OCI-LY7 (cell line): ENCODE measurements around the gene DGCR8. TPM values are rescaled to one million over a fixed set of nuclear protein-coding genes. Genes with fewer than 3 reads are reported as not detected.

Experiments
- BruUV-seq: library from RNA; stranded (reverse); fragments of 400-500 nt; replicated peaks from 2 replicates; lab custom pipeline; 2021; lab: Mats Ljungman, UMichigan
- CTCF ChIA-PET: fragments of 300-600 bp; sonication (Branson Sonifier 250); formaldehyde crosslinking; loops from one replicate; lab custom pipeline; 2022; ENCODE audit warnings: antibody characterized with exemption; ENCODE audit not compliant: unreplicated experiment; lab: Charles Lee
- POLR2A ChIA-PET: fragments of 300-600 bp; sonication (Branson Sonifier 250); formaldehyde crosslinking; loops from one replicate; lab custom pipeline; 2022; ENCODE audit warnings: antibody characterized with exemption; lab: Charles Lee
- DNase-seq: peaks from one replicate; pipeline ENCODE4 v3.0.0-alpha.2; 2015; ENCODE audit warnings: low spot score
- H2AFZ ChIP-seq: fragments of 200-600 bp; sonication (generic), shearing (Covaris generic); 2 replicates; pipeline ENCODE4 v1.6.1; 2014; ENCODE audit warnings: mild to moderate bottlenecking, antibody characterized with exemption, low read length, moderate library complexity
- H3K27ac ChIP-seq: fragments of 200-600 bp; sonication (generic); 2 replicates; pipeline ENCODE4 v1.5.1; 2014; ENCODE audit warnings: mixed run types, low read depth, mild to moderate bottlenecking, moderate library complexity, low read length, inconsistent platforms; ENCODE audit not compliant: poor library complexity, severe bottlenecking
- H3K36me3 ChIP-seq: fragments of 200-600 bp; sonication (generic); 2 replicates; pipeline ENCODE4 v1.6.1; 2014; ENCODE audit warnings: mild to moderate bottlenecking, antibody characterized with exemption, low read length, moderate library complexity, mixed read lengths; ENCODE audit not compliant: insufficient read depth
- H3K4me1 ChIP-seq: fragments of 200-600 bp; sonication (generic); 2 replicates; pipeline ENCODE4 v1.5.1; 2014; ENCODE audit warnings: mild to moderate bottlenecking, low read length; ENCODE audit not compliant: insufficient read depth, poor library complexity, severe bottlenecking
- H3K4me2 ChIP-seq: fragments of 200-600 bp; sonication (generic); 2 replicates; pipeline ENCODE4 v1.6.1; 2014; ENCODE audit warnings: mild to moderate bottlenecking, low read length
- H3K4me3 ChIP-seq: fragments of 200-600 bp; sonication (generic); 2 replicates; pipeline ENCODE4 v1.5.1; 2014; ENCODE audit warnings: mild to moderate bottlenecking, low read depth, low read length; ENCODE audit not compliant: poor library complexity, severe bottlenecking
- H3K79me2 ChIP-seq: fragments of 200-600 bp; sonication (generic); 2 replicates; pipeline ENCODE4 v1.6.1; 2016; ENCODE audit warnings: low read depth, mild to moderate bottlenecking, low read length, moderate library complexity, mixed read lengths; ENCODE audit not compliant: insufficient read depth
- H3K9me2 ChIP-seq: fragments of 200-600 bp; sonication (generic); 2 replicates; pipeline ENCODE4 v1.6.1; 2016; ENCODE audit warnings: mild to moderate bottlenecking, low read length, mixed read lengths; ENCODE audit not compliant: insufficient read depth
- H3K9me3 ChIP-seq: fragments of 200-600 bp; sonication (generic); 2 replicates; pipeline ENCODE4 v1.6.1; 2014; ENCODE audit warnings: mild to moderate bottlenecking, mixed run types, low read length, mixed read lengths
- H4K20me1 ChIP-seq: fragments of 200-600 bp; sonication (generic); 2 replicates; pipeline ENCODE4 v1.6.1; 2014; ENCODE audit warnings: mild to moderate bottlenecking, antibody characterized with exemption, low read length, moderate library complexity, mixed read lengths; ENCODE audit not compliant: insufficient read depth
- EZH2phosphoT487 ChIP-seq: fragments of 200-600 bp; sonication (generic); IDR thresholded peaks from 2 replicates; pipeline ENCODE4 v1.6.1; 2018; ENCODE audit warnings: low read depth, borderline replicate concordance, mild to moderate bottlenecking, mixed run types, antibody characterized with exemption, low read length, moderate library complexity, mixed read lengths
- intact Hi-C: fragments of 100-400 bp; cut with micrococcal nuclease; formaldehyde crosslinking; loops from one replicate; pipeline ENCODE4 v1.10.0; 2022; ENCODE audit not compliant: unreplicated experiment
- total RNA-seq, 2 experiments: library from RNA; depleted of rRNA in 1 of 2; stranded (reverse); fragments of >200 nt in 1 of 2; shearing (Covaris generic) in 1 of 2; gene quantifications; 2 replicates each; pipeline ENCODE4 v1.2.3, GENCODE V29; 2014 to 2022
- TF ChIP-seq, protein P1 (sequence below): fragments of 200-600 bp; sonication (generic); conservative IDR thresholded peaks from 2 replicates; pipeline ENCODE4 v1.5.1; 2014; ENCODE audit warnings: mild to moderate bottlenecking, antibody characterized with exemption, low read length, moderate library complexity, mixed read lengths

The DGCR8 gene
- total RNA-seq, 2 experiments from 2014 or later = 49.5 to 68.2 TPM

DNA sequence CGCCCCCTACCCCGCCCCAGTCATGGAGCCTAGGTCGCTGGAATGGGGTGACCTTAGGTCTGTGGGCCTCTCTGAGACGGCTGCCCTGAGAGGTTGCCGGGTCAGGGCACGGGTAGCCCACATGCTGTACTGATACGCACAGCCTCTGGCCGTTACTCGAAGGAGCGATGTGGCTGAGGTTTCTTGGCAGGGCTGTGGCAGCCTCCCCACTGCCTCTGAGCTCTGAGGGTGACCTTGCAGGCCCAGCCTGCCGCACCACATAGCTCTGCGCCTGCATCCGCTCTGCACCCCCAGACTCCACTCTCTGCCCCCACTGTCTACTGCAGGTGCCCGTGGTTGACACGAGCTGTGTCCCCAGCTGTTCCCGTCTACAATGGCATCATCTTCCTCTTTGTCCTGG is 58.8 kb downstream of the DGCR8 start:
- Histone ChIP-seq H3K9me3 (no peaks in the 10 kb centered on the region), H3K4me1 (peaks cover 12% of the 10 kb centered on the region), H3K79me2 (no peaks in the 10 kb centered on the region), H3K36me3 (no peaks in the 10 kb centered on the region), H4K20me1 (no peaks in the 10 kb centered on the region), H3K4me3 (no peak overlapping the region), H2AFZ (no peak overlapping the region), H3K9me2 (no peaks in the 10 kb centered on the region), H3K27ac (no peak overlapping the region), H3K4me2 (no peak overlapping the region)
- no peak for TF ChIP-seq EZH2phosphoT487
- TF ChIP-seq, protein P1, sequence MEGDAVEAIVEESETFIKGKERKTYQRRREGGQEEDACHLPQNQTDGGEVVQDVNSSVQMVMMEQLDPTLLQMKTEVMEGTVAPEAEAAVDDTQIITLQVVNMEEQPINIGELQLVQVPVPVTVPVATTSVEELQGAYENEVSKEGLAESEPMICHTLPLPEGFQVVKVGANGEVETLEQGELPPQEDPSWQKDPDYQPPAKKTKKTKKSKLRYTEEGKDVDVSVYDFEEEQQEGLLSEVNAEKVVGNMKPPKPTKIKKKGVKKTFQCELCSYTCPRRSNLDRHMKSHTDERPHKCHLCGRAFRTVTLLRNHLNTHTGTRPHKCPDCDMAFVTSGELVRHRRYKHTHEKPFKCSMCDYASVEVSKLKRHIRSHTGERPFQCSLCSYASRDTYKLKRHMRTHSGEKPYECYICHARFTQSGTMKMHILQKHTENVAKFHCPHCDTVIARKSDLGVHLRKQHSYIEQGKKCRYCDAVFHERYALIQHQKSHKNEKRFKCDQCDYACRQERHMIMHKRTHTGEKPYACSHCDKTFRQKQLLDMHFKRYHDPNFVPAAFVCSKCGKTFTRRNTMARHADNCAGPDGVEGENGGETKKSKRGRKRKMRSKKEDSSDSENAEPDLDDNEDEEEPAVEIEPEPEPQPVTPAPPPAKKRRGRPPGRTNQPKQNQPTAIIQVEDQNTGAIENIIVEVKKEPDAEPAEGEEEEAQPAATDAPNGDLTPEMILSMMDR = no peak
- ChIA-PET CTCF (no interaction called here), POLR2A (no interaction called here)
- no peak for DNase-seq
- intact Hi-C loops = no loop called here
- BruUV-seq = no TSS peak

DNA sequence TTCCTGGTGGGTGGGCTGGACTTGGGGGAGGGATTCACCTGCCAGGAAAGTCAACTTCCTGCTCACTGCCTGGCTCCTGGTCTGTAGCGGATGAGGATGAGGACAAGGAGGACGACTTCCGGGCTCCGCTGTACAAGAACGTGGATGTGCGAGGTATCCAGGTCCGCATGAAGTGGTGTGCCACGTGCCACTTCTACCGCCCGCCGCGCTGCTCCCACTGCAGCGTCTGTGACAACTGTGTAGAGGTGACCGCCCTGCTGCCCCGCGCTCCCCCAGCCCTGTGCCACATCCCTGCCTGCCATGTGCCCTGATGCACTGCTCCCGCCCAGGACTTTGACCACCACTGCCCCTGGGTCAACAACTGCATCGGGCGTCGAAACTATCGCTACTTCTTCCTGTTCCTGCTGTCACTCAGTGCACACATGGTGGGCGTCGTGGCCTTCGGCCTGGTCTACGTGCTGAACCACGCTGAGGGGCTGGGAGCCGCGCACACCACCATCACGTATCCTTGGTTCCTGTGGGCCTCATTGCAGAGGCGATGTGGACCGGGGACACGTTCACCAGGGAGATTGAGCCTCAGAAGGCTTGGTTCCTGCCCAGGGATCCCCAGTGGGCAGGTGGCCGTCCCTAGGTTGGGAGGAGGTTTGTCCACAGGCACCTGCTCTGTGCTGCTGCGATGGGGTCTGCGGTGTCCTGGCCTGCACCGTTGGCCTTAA is 59.5 kb downstream of the DGCR8 start:
- BruUV-seq = no TSS peak
- no peaks in the 10 kb centered on the region for H3K9me2 ChIP-seq
- H3K36me3 ChIP-seq = no peaks in the 10 kb centered on the region
- DNase-seq = no peak
- no peak overlapping the region for H3K27ac ChIP-seq
- H2AFZ ChIP-seq = no peak overlapping the region
- ChIA-PET POLR2A (no interaction called here), CTCF (no interaction called here)
- H3K4me1 ChIP-seq = peaks cover 12% of the 10 kb centered on the region
- H3K4me2 ChIP-seq = no peak overlapping the region
- no peaks in the 10 kb centered on the region for H3K9me3 ChIP-seq
- no peak overlapping the region for H3K4me3 ChIP-seq
- intact Hi-C loops = no loop called here
- TF ChIP-seq EZH2phosphoT487 = no peak
- TF ChIP-seq, protein P1 = no peak
- H3K79me2 ChIP-seq = no peaks in the 10 kb centered on the region
- no peaks in the 10 kb centered on the region for H4K20me1 ChIP-seq

DNA sequence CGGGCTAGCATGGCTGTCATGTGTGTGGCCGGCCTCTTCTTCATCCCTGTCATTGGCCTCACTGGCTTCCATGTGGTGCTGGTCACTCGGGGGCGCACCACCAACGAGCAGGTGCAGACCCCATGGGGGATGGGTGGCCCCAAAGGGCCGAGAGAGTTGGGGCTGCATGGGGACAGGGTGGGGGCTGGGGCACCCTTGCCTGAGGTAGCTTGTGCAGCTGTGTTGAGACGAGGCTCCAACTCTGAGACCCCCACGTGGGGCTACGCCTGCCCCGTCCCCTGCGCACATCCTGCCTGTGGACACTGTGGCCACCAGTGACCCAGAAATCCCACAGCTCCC is 60.0 kb downstream of the DGCR8 start:
- Histone ChIP-seq H3K9me2 (no peaks in the 10 kb centered on the region), H3K4me1 (peaks cover 11% of the 10 kb centered on the region), H3K4me3 (no peak overlapping the region), H3K27ac (no peak overlapping the region), H3K79me2 (no peaks in the 10 kb centered on the region), H3K9me3 (no peaks in the 10 kb centered on the region), H2AFZ (no peak overlapping the region), H3K36me3 (no peaks in the 10 kb centered on the region), H3K4me2 (no peak overlapping the region), H4K20me1 (no peaks in the 10 kb centered on the region)
- CTCF ChIA-PET = no interaction called here
- POLR2A ChIA-PET = no interaction called here
- intact Hi-C loops = no loop called here
- no peak for DNase-seq
- no peak for TF ChIP-seq EZH2phosphoT487
- TF ChIP-seq, protein P1 = no peak
- BruUV-seq = no TSS peak
